Common myeloid progenitor, CD34-positive (primary cell): Measurements from ENCODE around the gene PPP1R13L.
"Not testable (repeated sequence)": the region's sequence is repeated elsewhere in the genome, so short reads cannot be mapped to it uniquely, and the experiment has no call there.

Experiments
- CTCF ChIA-PET: fragments of 350-600 bp; sonication (Branson Sonifier 250); formaldehyde crosslinking; loops from one replicate; lab custom pipeline; 2021; ENCODE audit warnings: antibody characterized with exemption; lab: Charles Lee
- POLR2A ChIA-PET: fragments of 350-600 bp; sonication (Branson Sonifier 250); formaldehyde crosslinking; loops from one replicate; lab custom pipeline; 2021; ENCODE audit warnings: antibody characterized with exemption; lab: Charles Lee
- DNase-seq, 3 donors: peaks; one replicate each; pipeline versions ENCODE4 v3.0.0 to v3.0.0-alpha.2; 2013
- H3K27ac ChIP-seq, 2 experiments: 1 replicate in 1 of 2; 2 replicates in 1 of 2; pipeline ENCODE4 v1.7.0; 2013; ENCODE audit warnings: inconsistent platforms in 2 of 2, low read length in 2 of 2, mild to moderate bottlenecking in 2 of 2, low read depth in 1 of 2, moderate library complexity in 1 of 2; ENCODE audit not compliant: severe bottlenecking in 2 of 2, insufficient read depth in 1 of 2, poor library complexity in 1 of 2
- H3K27me3 ChIP-seq, 5 experiments: replicated peaks in 2 of 5; 1 replicate in 3 of 5; 2 replicates in 2 of 5; pipeline versions ENCODE4 v1.6.1 to v1.7.0; 2013; ENCODE audit warnings: low read length in 4 of 5, mild to moderate bottlenecking in 2 of 5, moderate library complexity in 2 of 5, inconsistent platforms in 1 of 5; ENCODE audit not compliant: insufficient read depth in 5 of 5, control insufficient read depth in 4 of 5
- H3K36me3 ChIP-seq, 4 experiments: 1 replicate in 2 of 4; 2 replicates in 2 of 4; pipeline versions ENCODE4 v1.6.1 to v1.7.0; 2013; ENCODE audit warnings: low read length in 3 of 4, control low read depth in 1 of 4, mild to moderate bottlenecking in 1 of 4; ENCODE audit not compliant: control insufficient read depth in 4 of 4, insufficient read depth in 4 of 4
- H3K4me1 ChIP-seq, 4 experiments: 1 replicate in 3 of 4; 2 replicates in 1 of 4; pipeline versions ENCODE4 v1.6.1 to v1.7.1; 2013; ENCODE audit warnings: low read length in 3 of 4, mild to moderate bottlenecking in 3 of 4, control low read depth in 1 of 4, inconsistent platforms in 1 of 4, moderate library complexity in 1 of 4; ENCODE audit not compliant: control insufficient read depth in 4 of 4, insufficient read depth in 4 of 4; ENCODE audit errors: control extremely low read depth in 1 of 4
- H3K4me3 ChIP-seq, 7 experiments: 1 replicate in 4 of 7; 2 replicates in 3 of 7; pipeline versions ENCODE4 v1.5.1 to v1.7.0; 2013; ENCODE audit warnings: mild to moderate bottlenecking in 7 of 7, low read length in 6 of 7, moderate library complexity in 6 of 7, inconsistent platforms in 2 of 7, low read depth in 2 of 7, control low read depth in 1 of 7; ENCODE audit not compliant: insufficient read depth in 4 of 7, control insufficient read depth in 1 of 7; ENCODE audit errors: extremely low read depth in 1 of 7
- H3K9me3 ChIP-seq, 5 experiments: 1 replicate in 4 of 5; 2 replicates in 1 of 5; pipeline versions ENCODE4 v1.6.1 to v1.7.1; 2013; ENCODE audit warnings: low read length in 4 of 5, mild to moderate bottlenecking in 2 of 5, inconsistent platforms in 1 of 5, low read depth in 1 of 5, moderate library complexity in 1 of 5; ENCODE audit not compliant: control insufficient read depth in 4 of 5, insufficient read depth in 2 of 5; ENCODE audit errors: control extremely low read depth in 1 of 5
- WGBS: methylation state at CpG from one replicate; pipeline ENCODE4 v1.1.5; 2013; ENCODE audit not compliant: insufficient coverage; 5-methylcytosine and 5-hydroxymethylcytosine counted together

PPP1R13L gene

GRCh38 chr19:45340899-45341453 lies 63.9 kb downstream of the PPP1R13L start:
- CTCF ChIA-PET: interaction anchor here (3.3 kb wide), 1 partner anchor 139 kb away, joined by 19 read pairs; no protein-coding TSS in a partner anchor
- H3K27me3 ChIP-seq: peaks cover 0 to 53% (median 16%) of the 10 kb centered on the region in 5 experiments
- no peaks in the 10 kb centered on the region for H3K9me3 ChIP-seq
- H3K4me3 ChIP-seq: peak overlapping the region in 4 of 7 experiments; percentile 7 to 48 (median 44)
- WGBS: 10% methylated on average over 23 of the region's 25 CpGs
- DNase-seq: peak; percentile 29 to 58 (median 41)
- H3K4me1 ChIP-seq: peaks cover 0 to 13% (median 7%) of the 10 kb centered on the region in 4 experiments
- POLR2A ChIA-PET: no interaction called here
- H3K36me3 ChIP-seq: no peaks in the 10 kb centered on the region
- H3K27ac ChIP-seq: no peak overlapping the region

GRCh38 chr19:45340232-45340898 lies 64.5 kb downstream of the PPP1R13L start, which contains the start of gene KLC3:
KLC3 (plus strand) TSS chr19:45340750; CDS start chr19:45345542, 4,792 bp downstream.
- peak in 1 of 3 donors; percentile 14 for DNase-seq
- no peaks in the 10 kb centered on the region for H3K36me3 ChIP-seq
- H3K27me3 ChIP-seq: peaks cover 0 to 46% (median 16%) of the 10 kb centered on the region in 5 experiments
- POLR2A ChIA-PET: no interaction called here
- H3K9me3 ChIP-seq: no peaks in the 10 kb centered on the region
- no peak within 1 kb of the TSS for H3K27ac ChIP-seq
- H3K4me3 ChIP-seq: peak within 1 kb of the TSS in 5 of 7 experiments; percentile 7 to 48 (median 42)
- WGBS: 11% methylated on average over 49 of the region's 50 CpGs
- peaks cover 0 to 13% (median 7%) of the 10 kb centered on the region in 4 experiments for H3K4me1 ChIP-seq
- CTCF ChIA-PET: interaction anchor here (0.7 to 3.3 kb wide), 4 partner anchors 54 to 138 kb away, joined by 3 to 19 read pairs (median 5); no protein-coding TSS in a partner anchor

- Histone ChIP-seq H3K9me3 (no peaks in the 10 kb centered on the region), H3K36me3 (no peaks in the 10 kb centered on the region), H3K27me3 (peaks cover 0 to 41% (median 13%) of the 10 kb centered on the region in 5 experiments), H3K4me3 (no peak overlapping the region), H3K27ac (no peak overlapping the region), H3K4me1 (peaks cover 0 to 13% (median 7%) of the 10 kb centered on the region in 4 experiments)
- no peak for DNase-seq
- ChIA-PET CTCF (interaction anchor here (1.1 to 3.3 kb wide), 10 partner anchors 8 to 280 kb away, joined by 3 to 19 read pairs (median 4); no protein-coding TSS in a partner anchor), POLR2A (no interaction called here)
- 100% methylated on average over 2 of the region's 6 CpGs for WGBS
Observed at GRCh38 chr19:45339629-45340028, 65.2 kb downstream of the PPP1R13L start.

- no peak overlapping the region for H3K4me3 ChIP-seq
- no peaks in the 10 kb centered on the region for H3K36me3 ChIP-seq
- POLR2A ChIA-PET: no interaction called here
- peaks cover 0 to 13% (median 7%) of the 10 kb centered on the region in 4 experiments for H3K4me1 ChIP-seq
- no peak for DNase-seq
- no peak overlapping the region for H3K27ac ChIP-seq
- no peaks in the 10 kb centered on the region for H3K9me3 ChIP-seq
- H3K27me3 ChIP-seq: peaks cover 0 to 26% (median 8%) of the 10 kb centered on the region in 5 experiments
- WGBS: 79% methylated on average over 8 of the region's 11 CpGs
- CTCF ChIA-PET: interaction anchor here (1.3 to 2.8 kb wide), 4 partner anchors 8 to 91 kb away, joined by 3 to 13 read pairs (median 4); partner anchors contain the start of gene EXOC3L2
Observed at GRCh38 chr19:45336696-45337251, 68.1 kb downstream of the PPP1R13L start.

DNA sequence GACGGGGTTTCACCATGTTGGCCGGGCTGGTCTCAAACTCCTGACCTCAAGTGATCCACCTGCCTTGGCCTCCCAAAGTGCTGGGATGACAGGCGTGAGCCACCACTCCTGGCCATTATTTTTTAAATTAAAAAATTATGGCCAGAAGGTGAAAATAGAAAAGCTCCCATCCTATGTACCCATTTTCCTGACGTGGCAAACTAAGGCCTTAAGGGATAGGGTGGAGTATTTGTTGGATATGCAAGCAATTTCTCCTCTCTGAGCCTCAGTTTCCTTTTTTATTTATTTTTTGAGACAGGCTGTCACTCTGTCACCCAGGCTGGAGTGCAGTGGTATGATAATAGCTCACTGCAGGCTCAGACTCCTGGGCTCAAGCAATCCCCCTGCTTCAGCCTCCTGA lies 70.0 kb downstream of the PPP1R13L start:
- DNase-seq, H3K27me3 ChIP-seq, H3K27ac ChIP-seq, H3K4me3 ChIP-seq, H3K36me3 ChIP-seq, H3K4me1 ChIP-seq, POLR2A ChIA-PET, H3K9me3 ChIP-seq: not testable (repeated sequence)
- WGBS: 100% methylated on average over 1 of the region's 4 CpGs
- CTCF ChIA-PET: interaction anchor here (0.8 kb wide), 1 partner anchor 78 kb away, joined by 3 read pairs; no protein-coding TSS in a partner anchor

DNA sequence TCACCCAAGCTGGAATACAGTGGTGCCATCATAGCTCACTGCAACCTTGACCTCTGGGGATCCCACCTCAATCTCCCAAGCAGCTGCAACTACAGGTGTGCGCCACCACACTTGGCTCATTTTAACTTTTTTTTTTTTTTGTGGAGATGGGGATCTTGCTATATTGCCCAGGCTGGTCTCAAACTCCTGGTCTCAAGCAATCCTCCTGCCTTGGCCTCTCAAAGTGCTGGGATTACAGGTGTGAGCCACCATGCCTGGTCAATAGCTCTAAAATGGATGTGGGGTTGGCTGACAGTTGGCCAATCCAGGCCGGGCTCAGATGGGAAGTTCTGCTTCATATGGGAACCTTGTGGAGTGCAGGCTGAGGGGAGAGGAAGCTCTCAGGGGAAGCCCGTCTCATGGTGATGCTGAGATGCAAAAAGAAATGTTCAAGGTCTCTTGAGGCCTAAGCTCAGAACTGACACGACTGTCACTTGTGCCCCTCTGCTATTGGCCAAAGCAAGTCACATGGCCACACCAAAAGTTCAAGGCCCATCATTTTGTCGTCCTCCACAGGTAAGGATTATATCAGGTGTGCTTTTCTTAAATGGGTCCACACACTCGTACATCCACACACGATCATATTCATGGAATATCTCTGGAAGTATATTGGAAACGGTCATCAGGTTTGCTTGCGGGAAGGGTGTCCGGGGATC lies 71.1 kb downstream of the PPP1R13L start:
- WGBS: 84% methylated on average over 7 of the region's 10 CpGs
- ChIA-PET POLR2A (no interaction called here), CTCF (interaction anchor here (0.9 kb wide), 1 partner anchor 22 kb away, joined by 4 read pairs; no protein-coding TSS in a partner anchor)
- DNase-seq: no peak
- Histone ChIP-seq H3K9me3 (no peaks in the 10 kb centered on the region), H3K27me3 (peaks cover 0 to 2% (median 0%) of the 10 kb centered on the region in 5 experiments), H3K27ac (no peak overlapping the region), H3K4me1 (peaks cover 0 to 2% (median 0%) of the 10 kb centered on the region in 4 experiments), H3K4me3 (no peak overlapping the region), H3K36me3 (no peaks in the 10 kb centered on the region)
